Fibroblast of gingiva (primary cell): ENCODE measurements around the gene SPG21.

ENCODE experiments used
- DNase-seq: peaks from one replicate; pipeline ENCODE4 v3.0.0-alpha.2; 2011; ENCODE audit warnings: low read depth

The SPG21 gene

DNA sequence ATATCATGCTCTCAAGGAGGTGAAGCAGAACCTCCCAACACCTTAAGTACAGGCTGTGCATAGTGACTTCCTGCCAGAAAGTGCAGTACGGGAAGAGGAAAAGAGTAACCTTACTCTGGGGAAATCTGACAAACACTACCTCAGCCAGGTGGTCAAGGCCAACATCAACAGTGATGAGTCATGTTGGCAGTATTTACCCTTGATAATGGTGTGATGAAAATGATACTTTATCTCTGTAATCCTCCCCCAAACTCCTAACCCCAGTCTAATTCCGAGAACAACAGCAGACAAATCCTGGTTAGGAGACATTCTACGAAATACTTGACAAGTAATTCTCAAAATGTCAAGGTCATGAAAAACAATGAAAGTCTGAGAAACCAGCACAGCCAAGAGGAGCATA, 51.5 kb downstream of the SPG21 start:
- DNase-seq: no peak

DNA sequence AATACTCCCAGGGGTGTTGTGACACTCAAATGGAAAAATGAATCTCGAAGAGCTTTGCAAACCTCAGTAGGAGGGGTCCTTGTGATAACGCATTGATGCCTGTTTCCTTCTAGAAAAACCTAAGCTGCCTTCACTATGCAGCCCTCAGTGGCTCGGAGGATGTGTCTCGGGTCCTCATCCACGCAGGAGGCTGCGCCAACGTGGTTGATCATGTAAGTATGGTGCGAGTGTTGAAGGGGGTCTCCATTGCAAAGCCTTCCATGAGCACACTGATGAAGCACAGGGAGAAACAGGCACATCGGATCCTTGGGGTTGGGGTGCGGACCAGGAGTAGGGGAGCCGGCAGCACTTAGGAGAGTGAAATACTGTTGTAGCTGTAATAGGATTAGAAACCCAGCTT, 55.7 kb downstream of the SPG21 start:
- no peak for DNase-seq

DNA sequence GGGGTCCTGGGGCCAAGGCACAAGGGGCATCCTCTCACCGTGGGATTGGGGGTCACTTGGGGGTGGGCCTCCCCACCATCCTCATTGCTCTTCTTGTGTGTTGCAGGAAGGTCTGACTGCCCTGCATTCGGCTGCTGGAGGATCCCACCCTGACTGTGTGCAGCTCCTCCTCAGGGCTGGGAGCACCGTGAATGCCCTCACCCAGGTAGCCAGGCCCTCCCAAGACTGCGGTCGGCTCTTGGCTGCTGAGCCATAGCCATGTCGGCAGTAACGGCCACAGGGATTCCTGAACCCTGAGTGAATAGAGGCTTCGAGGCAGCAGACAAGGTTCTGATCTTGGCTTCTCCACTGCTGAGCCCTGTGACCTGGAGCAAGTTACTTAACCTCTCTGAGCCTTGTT, 58.3 kb downstream of the SPG21 start:
- DNase-seq: no peak

DNA sequence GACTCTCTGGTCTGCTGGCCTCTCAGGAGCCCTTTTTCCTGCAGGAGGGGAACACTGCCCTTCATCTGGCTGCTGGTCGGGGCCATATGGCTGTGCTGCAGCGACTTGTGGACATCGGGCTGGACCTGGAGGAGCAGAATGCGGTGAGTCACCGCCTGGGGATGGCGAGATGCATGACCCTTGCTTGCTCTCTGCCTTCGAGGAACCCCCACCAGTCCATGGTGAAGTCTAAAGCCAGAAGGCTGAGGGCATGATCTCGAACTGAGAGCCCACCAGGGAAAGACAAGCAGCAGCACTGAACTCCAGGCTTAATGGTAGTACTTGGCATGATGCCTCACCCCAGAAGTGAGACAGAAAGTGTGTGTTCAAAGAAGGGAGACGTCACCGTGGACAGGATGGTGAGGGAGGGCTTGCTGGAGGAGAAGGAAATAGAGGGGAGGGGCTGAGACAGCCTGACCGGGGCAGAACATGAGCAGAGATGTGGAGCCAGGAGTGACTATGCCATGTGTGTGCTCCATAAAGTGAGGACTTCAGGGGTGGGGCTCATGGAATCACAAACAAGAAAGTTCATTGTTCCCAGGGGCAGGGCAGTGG, 58.8 kb downstream of the SPG21 start:
- DNase-seq: no peak

GRCh38 chr15:64930019-64930652, 59.6 kb downstream of the SPG21 start:
- no peak for DNase-seq

DNA sequence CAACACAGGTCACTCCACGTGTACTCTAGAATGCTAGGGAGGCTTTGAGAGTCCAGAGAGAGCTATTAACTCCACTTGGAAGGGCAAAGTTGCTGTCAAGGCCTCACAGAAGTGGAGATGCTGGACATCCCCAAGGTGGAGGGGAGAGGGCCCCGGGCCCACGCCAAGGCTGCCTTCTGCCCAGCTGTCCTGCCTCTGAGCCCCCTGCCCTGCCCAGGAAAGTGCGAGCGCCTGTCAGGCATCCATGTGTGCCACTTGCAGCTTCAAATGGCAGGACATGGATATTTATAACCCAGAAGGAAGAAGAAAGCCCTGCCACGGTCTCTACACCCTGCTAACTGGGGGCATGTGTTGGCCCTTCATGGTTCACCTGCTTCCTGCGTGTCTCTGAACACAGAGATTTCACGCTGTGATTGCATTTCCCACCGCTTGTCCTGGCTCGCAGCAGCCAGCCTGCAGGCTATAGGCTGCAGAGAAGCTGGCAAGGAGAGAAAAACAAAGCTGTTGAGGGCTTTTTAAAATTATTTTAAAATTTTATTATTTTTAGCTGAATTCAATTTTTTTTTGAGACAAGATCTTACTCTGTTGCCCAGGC, 61.0 kb downstream of the SPG21 start:
- DNase-seq: no peak

GRCh38 chr15:64926661-64927060, 63.1 kb downstream of the SPG21 start:
- DNase-seq: no peak

GRCh38 chr15:64925335-64926330, 64.1 kb downstream of the SPG21 start:
- no peak for DNase-seq

DNA sequence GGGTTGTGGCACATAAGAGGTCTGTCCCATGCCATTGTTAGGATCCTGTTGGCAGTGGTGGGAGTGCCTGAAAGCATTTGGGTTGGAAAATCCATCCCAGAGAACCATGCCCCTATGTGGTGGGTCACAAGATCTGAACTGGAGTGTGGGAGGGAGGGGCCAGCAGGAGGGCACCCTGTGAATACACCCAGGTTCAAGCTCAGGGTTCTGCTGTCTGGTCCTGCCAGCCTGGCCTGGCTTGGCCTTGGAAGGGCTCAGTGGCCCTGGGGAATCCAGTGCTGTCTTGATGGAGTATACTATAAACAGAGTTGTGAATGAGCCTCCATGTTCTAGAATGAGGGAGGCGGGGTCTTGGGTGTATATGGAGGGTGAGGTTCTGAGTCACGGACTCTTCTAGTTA, 66.2 kb downstream of the SPG21 start:
- no peak for DNase-seq

- no peak for DNase-seq
Measured at GRCh38 chr15:64921711-64922110, 68.0 kb downstream of the SPG21 start.

- DNase-seq: no peak
Measured at GRCh38 chr15:64919721-64920120, 70.0 kb downstream of the SPG21 start.

DNA sequence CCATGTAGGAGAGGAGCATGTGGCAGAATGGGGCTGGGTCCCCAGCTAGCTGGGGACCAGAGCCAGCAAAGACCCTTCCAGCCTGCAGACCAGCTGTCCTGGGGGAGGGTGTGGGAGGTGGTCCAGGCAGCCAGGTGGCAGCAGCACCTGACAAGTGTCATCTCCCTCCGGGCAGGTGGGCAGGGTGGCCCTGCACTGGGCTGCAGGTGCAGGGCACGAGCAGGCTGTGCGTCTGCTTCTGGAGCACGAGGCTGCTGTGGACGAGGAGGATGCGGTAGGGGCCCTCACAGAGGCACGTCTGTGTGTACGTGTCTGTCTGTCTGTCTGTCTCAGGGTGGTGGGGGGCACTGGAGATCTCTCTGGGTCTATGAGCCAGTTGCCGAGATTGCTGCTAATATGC, 72.5 kb downstream of the SPG21 start:
- no peak for DNase-seq

DNA sequence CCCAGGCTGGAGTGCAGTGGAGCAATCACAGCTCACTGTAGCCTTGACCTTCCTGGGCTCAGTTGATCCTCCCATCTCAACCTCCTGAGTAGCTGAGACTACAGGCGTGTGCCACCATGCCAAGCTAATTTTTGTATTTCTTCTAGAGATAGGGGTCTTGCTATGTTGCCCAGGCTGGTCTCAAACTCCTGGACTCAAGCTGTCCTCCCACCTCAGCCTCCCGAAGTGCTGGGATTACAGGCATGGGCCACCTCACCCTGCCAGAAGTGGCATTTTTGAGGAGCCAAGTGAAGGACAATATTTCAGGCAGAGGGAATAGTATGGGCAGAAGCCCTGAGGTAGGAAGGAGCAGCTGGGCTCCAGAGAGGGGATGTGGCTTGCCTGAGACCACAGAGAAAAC, 73.3 kb downstream of the SPG21 start:
- no peak for DNase-seq

DNA sequence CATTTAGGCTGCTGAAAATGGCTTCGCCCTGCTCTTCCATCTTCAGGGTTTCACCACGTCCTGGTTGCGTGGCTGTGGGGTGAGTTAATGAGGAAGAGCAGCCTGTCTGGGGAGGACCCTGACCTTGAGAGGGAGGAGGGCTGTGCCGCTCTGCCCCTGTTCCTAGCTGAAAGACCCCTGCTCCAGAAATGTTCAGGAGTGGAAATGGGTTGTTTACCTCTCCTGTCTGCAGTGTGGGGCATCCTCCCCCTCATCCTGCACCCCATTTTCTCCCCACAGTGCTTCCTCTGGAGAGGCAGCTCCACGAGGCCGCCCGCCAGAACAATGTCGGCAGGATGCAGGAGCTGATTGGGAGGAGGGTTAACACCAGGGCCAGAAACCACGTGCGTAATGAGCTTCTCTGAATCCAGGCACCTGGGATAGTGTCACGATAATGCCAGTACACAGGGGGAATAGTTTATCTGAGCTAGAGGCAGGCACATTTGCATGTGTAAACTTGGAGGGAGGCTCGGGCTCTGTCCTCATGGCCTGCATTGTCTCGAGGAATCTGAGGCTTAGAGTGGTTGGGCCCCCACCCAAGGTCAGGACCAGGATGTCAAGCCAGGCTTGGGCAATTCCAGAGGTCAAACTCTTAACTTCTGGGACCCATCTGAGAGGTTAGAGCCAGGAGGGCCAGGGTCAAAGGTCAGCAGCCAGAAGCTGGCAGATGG, 74.0 kb downstream of the SPG21 start:
- DNase-seq: no peak
